Trophoblast cell (in vitro differentiated cells and primary cell): Measurements from ENCODE around the gene HIBCH.
A peak's percentile ranks its signal among the peaks of the same experiment; 100 is the strongest.

Source experiments
- DNase-seq, 2 donors: peaks; one replicate each; pipeline ENCODE4 v3.0.0-alpha.2; 2016
- H2AFZ ChIP-seq: 2 replicates; pipeline ENCODE4 v1.6.1; 2013; ENCODE audit warnings: low read length, moderate library complexity, mild to moderate bottlenecking; ENCODE audit not compliant: insufficient read depth, poor library complexity
- H2AK5ac ChIP-seq: 2 replicates; pipeline ENCODE4 v1.6.1; 2013; ENCODE audit warnings: mild to moderate bottlenecking, low read length
- H2BK120ac ChIP-seq: 2 replicates; pipeline ENCODE4 v1.6.1; 2013; ENCODE audit warnings: low read length, mild to moderate bottlenecking, moderate library complexity; ENCODE audit not compliant: insufficient read depth, poor library complexity
- H2BK12ac ChIP-seq: 2 replicates; pipeline ENCODE4 v1.6.1; 2013; ENCODE audit warnings: mild to moderate bottlenecking, low read length, moderate library complexity
- H2BK5ac ChIP-seq: 2 replicates; pipeline ENCODE4 v1.6.1; 2013; ENCODE audit warnings: low read length, low read depth, moderate library complexity, mild to moderate bottlenecking; ENCODE audit not compliant: poor library complexity
- H3K14ac ChIP-seq: 2 replicates; pipeline ENCODE4 v1.6.1; 2013; ENCODE audit warnings: mild to moderate bottlenecking, low read length
- H3K18ac ChIP-seq: 2 replicates; pipeline ENCODE4 v1.6.1; 2013; ENCODE audit warnings: mild to moderate bottlenecking, low read length
- H3K23ac ChIP-seq: 2 replicates; pipeline ENCODE4 v1.6.1; 2013; ENCODE audit warnings: low read length
- H3K27ac ChIP-seq: 2 replicates; pipeline ENCODE4 v1.5.1; 2013; ENCODE audit warnings: low read depth, mild to moderate bottlenecking, inconsistent platforms, low read length, moderate library complexity
- H3K27me3 ChIP-seq: 2 replicates; pipeline ENCODE4 v1.6.1; 2013; ENCODE audit warnings: inconsistent platforms, mild to moderate bottlenecking, low read length, moderate library complexity; ENCODE audit not compliant: insufficient read depth
- H3K36me3 ChIP-seq, 2 experiments: 1 replicate in 1 of 2; 2 replicates in 1 of 2; pipeline ENCODE4 v1.6.1; 2013; ENCODE audit warnings: low read length in 2 of 2, mild to moderate bottlenecking in 2 of 2, moderate library complexity in 1 of 2; ENCODE audit not compliant: insufficient read depth in 2 of 2, control insufficient read depth in 1 of 2
- H3K4ac ChIP-seq: 2 replicates; pipeline ENCODE4 v1.6.1; 2013; ENCODE audit warnings: low read depth, mild to moderate bottlenecking, low read length, moderate library complexity
- H3K4me1 ChIP-seq, 2 experiments: 1 replicate in 1 of 2; 2 replicates in 1 of 2; pipeline ENCODE4 v1.6.1; 2013; ENCODE audit warnings: low read length in 2 of 2, mild to moderate bottlenecking in 2 of 2, moderate library complexity in 1 of 2; ENCODE audit not compliant: insufficient read depth in 2 of 2, control insufficient read depth in 1 of 2
- H3K4me2 ChIP-seq: 2 replicates; pipeline ENCODE4 v1.6.1; 2013; ENCODE audit warnings: inconsistent platforms, mild to moderate bottlenecking, low read length, moderate library complexity
- H3K4me3 ChIP-seq: 2 replicates; pipeline ENCODE4 v1.5.1; 2013; ENCODE audit warnings: mild to moderate bottlenecking, low read depth, low read length, inconsistent platforms
- H3K79me1 ChIP-seq: one replicate; pipeline ENCODE4 v1.6.1; 2013; ENCODE audit warnings: low read length
- H3K79me2 ChIP-seq: 2 replicates; pipeline ENCODE4 v1.6.1; 2013; ENCODE audit warnings: low read length, mild to moderate bottlenecking; ENCODE audit not compliant: control insufficient read depth, insufficient read depth, poor library complexity
- H3K9ac ChIP-seq: 2 replicates; pipeline ENCODE4 v1.6.1; 2013; ENCODE audit warnings: mild to moderate bottlenecking, low read length
- H3K9me3 ChIP-seq: 2 replicates; pipeline ENCODE4 v1.6.1; 2013; ENCODE audit warnings: low read depth, mild to moderate bottlenecking, control low read depth, inconsistent platforms, low read length; ENCODE audit not compliant: insufficient read depth
- H4K12ac ChIP-seq: 2 replicates; pipeline ENCODE4 v1.6.1; 2013; ENCODE audit warnings: low read depth, mild to moderate bottlenecking, low read length, moderate library complexity
- H4K8ac ChIP-seq: 2 replicates; pipeline ENCODE4 v1.6.1; 2013; ENCODE audit warnings: low read depth, mild to moderate bottlenecking, low read length, moderate library complexity
- H4K91ac ChIP-seq: one replicate; pipeline ENCODE4 v1.6.1; 2013; ENCODE audit warnings: low read depth, mild to moderate bottlenecking, low read length, moderate library complexity
- WGBS: extraction: QIAGEN DNeasy Blood & Tissue Kit; methylation state at CpG from one replicate; pipeline ENCODE4 v1.1.7; 2013; ENCODE audit warnings: missing lambda C conversion rate; ENCODE audit not compliant: insufficient read length, insufficient coverage; ENCODE audit errors: extremely low coverage; 5-methylcytosine and 5-hydroxymethylcytosine counted together

HIBCH gene

GRCh38 chr2:190344276-190344827, 24.7 kb upstream of the HIBCH start:
- H4K12ac ChIP-seq, result no peak overlapping the region
- H3K18ac ChIP-seq, result no peak overlapping the region
- no peak overlapping the region for H3K4ac ChIP-seq
- no peaks in the 10 kb centered on the region for H3K27me3 ChIP-seq
- H3K9ac ChIP-seq, result peak overlapping the region; percentile 74
- H3K4me1 ChIP-seq, result no peaks in the 10 kb centered on the region
- no peak overlapping the region for H3K14ac ChIP-seq
- peak overlapping the region; percentile 75 for H4K91ac ChIP-seq
- no peaks in the 10 kb centered on the region for H3K9me3 ChIP-seq
- H3K36me3 ChIP-seq, result no peaks in the 10 kb centered on the region
- H2BK120ac ChIP-seq, result no peak overlapping the region
- peak overlapping the region; percentile 79 for H3K4me3 ChIP-seq
- peaks cover 5% of the 10 kb centered on the region for H3K79me2 ChIP-seq
- peak; percentile 15 to 45 for DNase-seq
- H3K27ac ChIP-seq, result peak overlapping the region; percentile 23
- no peak overlapping the region for H2BK12ac ChIP-seq
- H2AFZ ChIP-seq, result peak overlapping the region; percentile 79
- H3K23ac ChIP-seq, result no peak overlapping the region
- peak overlapping the region; percentile 88 for H3K4me2 ChIP-seq
- peak overlapping the region; percentile 2 for H2BK5ac ChIP-seq
- WGBS, result no CpG with 5 or more reads among the region's 7 CpGs
- H4K8ac ChIP-seq, result peak overlapping the region; percentile 90
- H3K79me1 ChIP-seq, result peaks cover 8% of the 10 kb centered on the region
- no peak overlapping the region for H2AK5ac ChIP-seq

DNA sequence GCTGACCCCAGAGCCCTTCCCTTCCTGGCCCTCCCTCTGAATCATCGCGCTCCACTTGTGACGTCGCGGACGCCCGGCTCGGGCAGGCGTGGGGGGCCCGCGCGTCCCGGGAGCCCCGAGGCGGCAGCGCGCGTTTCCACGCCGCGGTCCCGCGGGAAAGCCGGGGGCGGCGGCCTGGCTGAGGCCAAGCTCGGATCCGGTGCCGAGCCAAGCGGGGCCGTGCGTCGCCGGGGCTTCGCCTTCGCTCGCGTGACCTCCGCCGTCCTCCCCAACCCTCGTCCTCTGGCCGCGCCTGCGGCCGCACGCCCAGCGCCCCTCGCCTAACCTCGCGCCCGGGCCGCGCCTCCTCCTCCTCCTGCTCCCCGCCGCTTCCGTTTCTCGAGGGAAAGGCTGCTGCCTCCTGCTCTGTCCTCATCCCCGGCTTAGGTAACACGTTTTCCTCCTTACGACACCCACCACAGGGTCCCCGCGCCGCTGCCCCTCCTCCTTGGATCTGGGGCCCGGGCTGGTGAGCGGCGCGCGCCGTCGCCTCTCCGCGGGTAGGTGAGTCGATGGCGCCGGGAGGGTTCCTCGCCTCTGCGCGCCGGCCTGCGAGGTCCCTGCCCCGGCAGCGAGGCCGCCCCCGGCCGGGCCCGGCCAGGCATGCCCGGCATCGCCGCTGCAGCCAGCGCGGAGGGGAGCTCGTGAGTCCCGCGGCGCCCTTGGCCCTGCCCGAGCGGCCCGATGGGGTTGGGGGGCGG, 24.1 kb upstream of the HIBCH start, which contains the start of gene INPP1:
Gene INPP1, plus strand, starts transcription at position 54 of the 740 bp plus-strand sequence. CDS start 16,514 bp downstream, outside the sequence.
- Histone ChIP-seq H3K27ac (peak within 1 kb of the TSS; percentile 23), H3K18ac (peak within 1 kb of the TSS; percentile 78), H2BK5ac (peak within 1 kb of the TSS; percentile 41), H3K4me2 (peak within 1 kb of the TSS; percentile 88), H3K4me1 (no peaks in the 10 kb centered on the region), H4K8ac (peak within 1 kb of the TSS; percentile 90), H3K79me2 (peaks cover 5% of the 10 kb centered on the region), H4K91ac (peak within 1 kb of the TSS; percentile 75), H2AFZ (peak within 1 kb of the TSS; percentile 79), H2BK120ac (peak within 1 kb of the TSS; percentile 62), H3K9ac (peak within 1 kb of the TSS; percentile 74), H4K12ac (peak within 1 kb of the TSS; percentile 67), H3K9me3 (no peaks in the 10 kb centered on the region), H2AK5ac (no peak within 1 kb of the TSS), H3K27me3 (no peaks in the 10 kb centered on the region), H3K4ac (peak within 1 kb of the TSS; percentile 17), H3K36me3 (no peaks in the 10 kb centered on the region), H3K23ac (peak within 1 kb of the TSS; percentile 8), H3K79me1 (peaks cover 8% of the 10 kb centered on the region), H3K14ac (peak within 1 kb of the TSS; percentile 80), H2BK12ac (peak within 1 kb of the TSS; percentile 56), H3K4me3 (peak within 1 kb of the TSS; percentile 79)
- no CpG with 5 or more reads among the region's 99 CpGs for WGBS
- DNase-seq, result peak; percentile 9 to 50

GRCh38 chr2:190343089-190343535, 23.5 kb upstream of the HIBCH start:
- Histone ChIP-seq H4K8ac (peak overlapping the region; percentile 90), H4K12ac (no peak overlapping the region), H3K4ac (no peak overlapping the region), H3K4me1 (no peaks in the 10 kb centered on the region), H3K79me1 (peaks cover 8% of the 10 kb centered on the region), H2BK12ac (no peak overlapping the region), H3K27me3 (no peaks in the 10 kb centered on the region), H2BK5ac (no peak overlapping the region), H2BK120ac (no peak overlapping the region), H3K9ac (no peak overlapping the region), H3K27ac (no peak overlapping the region), H4K91ac (no peak overlapping the region), H2AK5ac (no peak overlapping the region), H3K4me3 (peak overlapping the region; percentile 79), H3K79me2 (peaks cover 5% of the 10 kb centered on the region), H3K4me2 (peak overlapping the region; percentile 88), H3K9me3 (no peaks in the 10 kb centered on the region), H2AFZ (peak overlapping the region; percentile 79), H3K18ac (peak overlapping the region; percentile 78), H3K23ac (no peak overlapping the region), H3K36me3 (no peaks in the 10 kb centered on the region), H3K14ac (no peak overlapping the region)
- DNase-seq, result peak in 1 of 2 donors; percentile 53
- no CpG with 5 or more reads among the region's 10 CpGs for WGBS

DNA sequence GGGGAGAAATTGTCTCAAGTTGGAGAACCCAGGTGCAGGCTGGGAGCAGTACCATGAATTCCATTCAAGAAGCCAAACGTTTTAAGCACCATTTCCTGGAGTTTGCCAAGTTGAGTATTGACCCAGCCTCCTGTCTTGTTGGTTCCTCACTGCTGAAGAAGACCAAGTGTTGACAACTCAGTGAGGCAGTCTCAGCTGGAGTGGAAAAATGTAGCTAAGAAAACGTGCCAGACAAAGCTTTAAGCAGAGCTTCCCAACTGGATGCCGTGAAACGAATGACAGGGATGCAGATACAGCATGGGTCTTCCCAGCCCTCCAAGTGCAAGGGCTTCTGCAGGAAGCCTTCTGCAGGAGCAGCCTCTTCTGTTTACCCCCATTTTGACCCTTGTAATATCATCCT, 23.0 kb upstream of the HIBCH start:
- Histone ChIP-seq H3K4ac (no peak overlapping the region), H3K79me2 (peaks cover 5% of the 10 kb centered on the region), H3K27ac (no peak overlapping the region), H3K23ac (peak overlapping the region; percentile 8), H4K12ac (no peak overlapping the region), H3K18ac (no peak overlapping the region), H3K36me3 (no peaks in the 10 kb centered on the region), H3K9me3 (no peaks in the 10 kb centered on the region), H3K9ac (no peak overlapping the region), H3K27me3 (no peaks in the 10 kb centered on the region), H3K4me3 (no peak overlapping the region), H2AK5ac (no peak overlapping the region), H2BK5ac (no peak overlapping the region), H2BK120ac (no peak overlapping the region), H2AFZ (peak overlapping the region; percentile 25), H4K91ac (no peak overlapping the region), H3K14ac (no peak overlapping the region), H3K4me2 (no peak overlapping the region), H2BK12ac (no peak overlapping the region), H4K8ac (no peak overlapping the region), H3K79me1 (peaks cover 8% of the 10 kb centered on the region), H3K4me1 (no peaks in the 10 kb centered on the region)
- no CpG with 5 or more reads among the region's 4 CpGs for WGBS
- no peak for DNase-seq
